GM18909 (cell line): ENCODE data around the gene ELAC1.
"Not testable (repeated sequence)": the region's sequence is repeated elsewhere in the genome, so short reads cannot be mapped to it uniquely, and the experiment has no call there.

Source experiments
- ATAC-seq: cut with Tn5 transposase; IDR thresholded peaks from one replicate; pipeline ENCODE4 v1.9.1; 2021; ENCODE audit warnings: mild to moderate bottlenecking; ENCODE audit not compliant: unreplicated experiment, poor library complexity

Gene ELAC1, protein sequence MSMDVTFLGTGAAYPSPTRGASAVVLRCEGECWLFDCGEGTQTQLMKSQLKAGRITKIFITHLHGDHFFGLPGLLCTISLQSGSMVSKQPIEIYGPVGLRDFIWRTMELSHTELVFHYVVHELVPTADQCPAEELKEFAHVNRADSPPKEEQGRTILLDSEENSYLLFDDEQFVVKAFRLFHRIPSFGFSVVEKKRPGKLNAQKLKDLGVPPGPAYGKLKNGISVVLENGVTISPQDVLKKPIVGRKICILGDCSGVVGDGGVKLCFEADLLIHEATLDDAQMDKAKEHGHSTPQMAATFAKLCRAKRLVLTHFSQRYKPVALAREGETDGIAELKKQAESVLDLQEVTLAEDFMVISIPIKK

DNA sequence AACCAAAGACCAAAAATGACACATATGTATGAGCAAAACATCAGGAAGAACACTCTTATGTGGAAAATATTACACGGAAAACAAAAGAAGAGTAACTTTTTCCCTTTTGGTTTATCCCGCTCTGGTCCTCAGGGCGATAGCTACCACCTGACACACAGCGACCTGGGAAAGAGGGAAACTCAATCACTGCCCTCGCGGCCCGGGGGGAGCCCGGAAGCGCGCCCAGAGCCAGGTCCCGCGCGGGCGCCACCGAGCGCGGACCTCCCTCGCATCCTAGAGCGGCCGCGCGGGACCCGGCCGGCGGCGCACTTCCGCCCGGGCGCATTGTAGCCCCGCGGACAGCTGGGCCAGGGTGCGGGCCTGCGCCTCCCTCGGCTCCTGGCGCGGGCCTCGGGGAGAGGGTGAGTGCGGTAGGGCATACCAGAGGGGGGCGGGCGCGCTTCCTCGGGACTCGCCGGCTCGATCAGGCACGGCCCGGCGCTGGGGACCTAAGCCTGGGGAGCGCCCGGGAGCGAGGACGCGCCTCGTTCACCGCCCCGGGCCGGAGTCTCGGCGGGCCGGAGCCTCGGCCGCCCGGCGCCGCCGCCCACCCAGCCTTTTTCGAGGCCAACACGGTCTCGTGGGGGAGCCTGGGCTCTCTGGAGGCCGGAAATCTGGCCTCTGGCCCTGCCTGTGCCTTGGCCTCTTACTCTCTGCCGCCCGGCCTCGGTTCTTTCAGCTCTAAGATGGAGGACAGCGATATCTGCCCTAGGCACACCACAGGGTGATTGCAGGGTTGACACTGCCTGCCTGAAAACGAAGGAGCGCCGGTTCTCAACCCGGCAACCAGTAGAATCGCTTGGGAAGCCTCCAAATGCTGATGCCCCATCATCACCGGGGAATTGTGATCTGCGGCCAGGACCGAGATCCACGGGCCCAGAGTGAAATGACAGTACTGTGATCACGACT is at the start of gene ELAC1:
Gene ELAC1 (plus strand): TSS at position 327 of the 948 bp plus-strand sequence. CDS start 6,365 bp downstream, outside the sequence.
- ATAC-seq: peak; percentile 97

DNA sequence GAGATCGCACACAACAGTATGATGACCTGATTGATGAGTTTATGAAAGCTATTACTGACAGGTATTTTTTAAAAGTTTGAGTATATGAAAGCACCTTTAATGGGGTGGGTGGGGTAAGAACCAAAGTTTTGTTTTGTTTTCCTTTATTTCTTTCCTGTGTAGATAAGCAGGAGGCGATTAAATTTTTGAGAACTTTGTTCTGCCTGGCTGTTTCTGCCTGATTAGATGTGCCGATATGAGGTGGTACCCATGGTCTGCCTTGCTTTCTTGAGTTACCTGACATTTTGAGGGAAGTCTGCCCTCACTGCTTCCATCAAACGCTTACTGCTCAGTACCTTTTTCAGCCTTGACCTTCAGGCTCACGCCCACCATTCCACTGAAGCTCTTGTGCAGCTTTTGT is 49.7 kb upstream of the ELAC1 start:
- ATAC-seq: no peak

GRCh38 chr18:50924372-50924771 is 43.5 kb upstream of the ELAC1 start:
- no peak for ATAC-seq

- ATAC-seq: no peak
These were observed 41.3 kb upstream of the ELAC1 start for GRCh38 chr18:50926521-50926920.

DNA sequence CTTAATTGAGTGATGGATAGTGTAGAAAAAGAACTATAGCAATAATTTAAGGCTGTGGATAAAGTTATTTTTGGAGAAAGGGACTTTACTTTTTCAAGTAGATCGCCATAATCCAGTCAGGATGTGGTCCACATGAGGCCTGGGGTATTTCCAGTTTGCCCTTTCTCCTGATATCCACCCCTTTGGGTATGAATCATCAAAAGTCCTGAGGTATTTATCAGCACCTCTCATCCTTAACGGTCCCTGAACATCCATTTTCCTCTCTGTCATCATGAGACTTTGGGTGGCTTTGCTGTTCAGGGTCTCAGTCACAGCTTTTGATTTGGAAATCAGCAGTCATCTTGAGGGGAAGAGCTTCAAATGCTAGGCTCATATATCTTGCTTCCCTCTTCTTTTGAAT is 39.3 kb upstream of the ELAC1 start:
- ATAC-seq: no peak

DNA sequence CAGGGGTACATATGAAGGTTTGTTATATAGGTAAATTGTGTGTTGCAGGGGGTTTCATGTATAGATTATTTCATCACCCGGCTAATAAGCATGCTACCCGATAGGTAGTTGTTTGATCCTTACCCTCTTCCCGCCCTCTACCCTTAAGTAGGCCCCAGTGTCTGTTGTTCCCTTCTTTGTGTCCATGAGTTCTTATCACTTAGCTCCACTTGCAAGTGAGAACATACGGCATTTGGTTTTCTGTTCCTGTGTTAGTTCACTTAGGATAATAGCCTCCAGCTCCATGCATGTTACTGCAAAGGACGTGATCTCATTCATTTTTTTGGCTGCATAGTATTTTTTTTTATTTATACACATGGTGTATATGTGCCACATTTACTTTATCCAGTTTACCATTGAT is 34.2 kb upstream of the ELAC1 start:
- ATAC-seq: no peak

- no peak for ATAC-seq
These were observed 33.2 kb upstream of the ELAC1 start for GRCh38 chr18:50934545-50935211.

GRCh38 chr18:50935493-50936191 is 32.2 kb upstream of the ELAC1 start:
- ATAC-seq: no peak

DNA sequence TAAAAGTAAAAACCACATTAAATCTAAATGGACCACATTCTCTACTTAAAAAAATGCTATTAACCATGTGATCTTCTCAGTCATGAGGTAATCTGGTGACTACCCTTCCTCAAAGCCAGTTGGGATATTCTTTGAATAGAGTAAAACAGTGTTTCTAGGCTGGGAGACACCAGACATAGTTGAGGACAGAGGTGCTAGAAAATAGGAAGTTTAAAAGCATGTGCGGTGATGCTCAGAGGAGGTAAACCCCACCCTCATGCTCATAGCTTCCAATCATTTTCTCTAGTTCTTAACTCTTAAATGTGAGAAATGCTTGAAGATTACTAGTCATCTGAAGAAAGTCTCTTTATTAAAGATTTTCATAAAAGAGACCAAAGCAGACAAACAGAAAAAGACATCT is 30.7 kb upstream of the ELAC1 start:
- ATAC-seq: no peak

DNA sequence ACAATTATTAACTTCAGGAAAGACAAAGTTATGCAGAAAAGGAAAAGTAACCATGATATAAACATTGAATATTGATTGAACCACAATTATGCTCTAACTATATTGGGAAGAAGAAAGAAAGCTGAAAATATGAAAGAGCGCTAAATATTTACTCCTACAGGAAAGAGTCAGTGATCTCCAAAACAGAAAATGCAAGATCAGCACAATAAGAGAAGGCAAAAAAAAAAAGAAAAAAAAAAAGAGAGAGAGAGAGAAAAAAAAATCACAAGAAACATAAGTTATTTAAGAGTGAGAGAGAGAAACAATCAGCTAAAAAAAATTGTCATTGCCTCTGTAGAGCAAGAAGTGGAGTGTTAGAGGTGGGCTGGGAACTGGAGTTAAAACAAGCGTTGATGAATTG is 28.9 kb upstream of the ELAC1 start:
- ATAC-seq: no peak

GRCh38 chr18:50944245-50944932 is 23.5 kb upstream of the ELAC1 start:
- no peak for ATAC-seq

DNA sequence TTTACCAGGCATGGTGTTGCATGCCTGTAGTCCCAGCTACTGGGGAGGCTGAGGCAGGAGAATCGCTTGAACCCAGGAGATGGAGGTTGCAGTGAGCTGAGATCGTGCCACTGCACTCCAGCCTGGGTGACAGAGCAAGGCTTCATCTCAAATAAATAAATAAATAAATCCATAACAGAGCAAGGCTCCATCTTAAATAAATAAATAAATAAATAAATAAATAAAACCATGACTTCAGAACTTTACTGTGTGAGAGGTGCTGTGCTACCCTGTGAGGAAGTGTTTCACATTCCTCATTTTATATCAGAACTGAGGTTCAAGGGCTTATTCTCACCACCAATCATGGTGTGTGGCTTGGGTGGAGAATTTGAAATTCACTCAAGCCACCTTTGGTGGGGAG is 21.9 kb upstream of the ELAC1 start:
- ATAC-seq: not testable (repeated sequence)

DNA sequence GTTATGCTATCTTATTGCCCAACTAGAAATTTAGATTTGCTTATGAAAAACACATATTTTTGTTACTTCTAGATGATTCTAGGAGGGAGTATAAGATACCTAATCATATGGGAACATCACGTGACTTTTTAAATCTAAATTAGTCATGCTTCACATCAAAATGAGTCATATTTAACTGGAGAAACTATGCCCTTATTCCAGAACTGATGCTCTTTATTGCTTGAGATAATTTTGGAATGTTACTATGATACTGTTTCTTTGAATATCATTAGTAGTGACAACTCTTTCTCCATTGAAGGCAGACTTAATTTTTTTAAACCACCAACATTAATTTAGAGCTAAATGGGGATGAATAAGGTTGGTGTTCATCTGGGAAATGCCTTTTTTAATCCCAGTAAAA is 19.9 kb upstream of the ELAC1 start:
- no peak for ATAC-seq

DNA sequence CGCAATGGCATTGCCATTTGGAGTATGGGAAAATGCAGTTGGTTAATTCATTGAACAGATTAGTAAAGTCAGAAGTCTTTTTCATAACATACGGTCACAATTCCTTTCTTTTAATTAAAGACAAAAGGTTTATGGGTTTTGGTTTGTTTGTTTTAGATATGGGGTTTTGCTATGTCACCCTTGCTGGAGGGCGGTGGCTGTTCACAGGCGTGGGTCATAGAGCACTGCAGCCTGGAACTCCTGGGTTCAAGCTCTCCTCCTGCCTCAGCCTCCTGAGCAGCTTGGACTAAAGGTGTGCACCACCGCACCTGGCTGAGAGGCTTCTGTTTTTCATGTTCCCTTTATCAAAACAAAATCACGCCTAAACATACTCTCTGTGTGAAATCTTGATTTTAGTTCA is 18.7 kb upstream of the ELAC1 start:
- ATAC-seq: no peak

GRCh38 chr18:50950626-50951025 is 17.2 kb upstream of the ELAC1 start:
- ATAC-seq: no peak

DNA sequence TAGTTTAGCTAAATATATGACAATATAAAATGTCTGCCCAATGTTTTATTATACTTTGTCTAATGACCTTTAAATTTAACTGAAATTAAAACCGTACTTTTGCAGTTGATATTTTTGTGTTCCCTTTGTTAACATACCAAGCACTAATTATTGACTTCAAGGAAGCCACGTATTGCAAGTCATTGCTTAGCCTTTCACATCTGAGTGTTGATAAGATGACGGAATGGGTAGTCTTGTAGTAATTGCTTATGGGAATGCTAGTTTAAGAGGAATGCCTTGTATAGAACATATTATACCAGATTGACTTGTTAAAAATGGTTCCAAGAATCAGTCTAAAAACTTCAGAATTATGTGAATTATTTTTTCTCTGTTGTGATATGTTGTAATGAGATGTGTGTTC is 14.0 kb upstream of the ELAC1 start:
- ATAC-seq: no peak

DNA sequence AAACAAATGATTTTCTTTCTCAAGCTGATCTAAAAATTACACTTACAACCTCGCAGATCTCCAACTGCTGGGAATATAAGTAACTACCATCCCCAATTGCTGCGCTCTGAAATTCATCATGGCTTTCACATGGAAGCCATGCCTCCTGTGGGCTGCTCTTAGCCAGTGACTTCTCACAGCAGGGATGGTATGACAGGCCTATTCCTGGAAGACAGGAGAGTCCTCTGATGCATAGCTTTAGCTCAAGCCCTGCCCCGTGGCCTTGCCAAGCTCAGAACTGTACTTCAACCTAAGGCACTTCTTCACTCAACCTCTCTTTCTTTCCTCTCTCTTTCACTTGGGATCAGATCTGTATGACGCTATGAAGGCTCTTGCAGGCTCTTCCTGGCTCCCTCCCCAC is 12.6 kb upstream of the ELAC1 start:
- ATAC-seq: no peak

DNA sequence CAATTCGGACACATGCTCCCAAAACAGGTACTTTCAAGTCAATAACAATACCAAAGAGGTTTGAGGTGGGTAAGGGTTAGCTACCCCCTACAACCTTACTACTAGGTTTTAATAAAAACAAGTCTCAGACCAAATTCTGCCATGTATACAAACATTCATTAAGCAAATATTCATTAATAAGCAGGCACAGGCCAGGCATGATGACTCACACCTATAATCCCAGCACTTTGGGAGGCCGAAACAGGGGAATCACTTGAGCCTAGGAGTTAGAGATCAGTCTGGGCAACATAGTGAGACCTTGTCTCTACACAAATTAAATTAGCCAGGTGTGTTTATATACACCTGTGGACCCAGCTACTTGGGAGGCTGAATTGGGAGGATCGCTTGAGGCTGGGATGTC is 11.7 kb upstream of the ELAC1 start:
- ATAC-seq: no peak

DNA sequence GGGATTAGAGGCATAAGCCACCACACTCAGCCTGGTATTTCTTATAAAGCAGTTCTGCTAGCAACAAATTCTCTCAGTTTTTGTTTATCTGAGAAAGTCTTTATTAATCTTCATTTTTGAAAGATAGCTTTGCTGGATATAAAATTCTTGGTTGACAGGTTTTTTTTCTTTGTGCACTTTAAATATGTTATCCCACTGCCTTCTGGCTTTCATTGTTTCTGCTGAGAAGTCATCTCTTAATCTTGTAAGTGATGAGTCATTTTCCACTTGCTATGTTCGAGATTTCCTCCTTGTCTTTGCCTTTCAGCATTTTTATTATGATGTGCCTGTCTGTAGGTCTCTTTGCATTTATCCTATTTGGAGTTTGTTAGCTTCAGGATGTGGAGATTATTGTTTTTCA is 5.9 kb upstream of the ELAC1 start:
- ATAC-seq: no peak

- ATAC-seq: no peak
These were observed 1.6 kb downstream of the ELAC1 start for GRCh38 chr18:50969448-50969847.
